ENCODE data around the gene BAD. TPM values are rescaled to one million over a fixed set of nuclear protein-coding genes. Genes with fewer than 3 reads are reported as not detected.
A peak's percentile ranks its signal among the peaks of the same experiment; 100 is the strongest.

Gene BAD
- polyA plus RNA-seq, 1 experiment: 36.1 TPM

GRCh38 chr11:64252003-64252872, 32.2 kb downstream of the BAD start:
- peak overlapping the region; percentile 11 for H3K27ac ChIP-seq (ENCODE audit: low read depth, low read length)
- no peaks in the 10 kb centered on the region for H3K27me3 ChIP-seq (ENCODE audit: control insufficient read depth, insufficient read depth, low read length)
- DNase-seq (ENCODE audit: low read depth, low spot score): no peak
- no peaks in the 10 kb centered on the region for H3K9me3 ChIP-seq (ENCODE audit: control insufficient read depth, insufficient read depth, low read length)
- CTCF ChIA-PET: interaction anchor here (0.6 to 3.9 kb wide), 12 partner anchors 9 to 397 kb away, joined by 3 to 50 read pairs (median 4); partner anchors contain the start of genes CATSPERZ and TRMT112
- POLR2A ChIA-PET: interaction anchor here (0.9 to 1.5 kb wide), 5 partner anchors 11 to 19 kb away, joined by 5 to 11 read pairs (median 8); partner anchors contain the start of gene FKBP2
- peak; percentile 56 for TF ChIP-seq CTCF (IDR thresholded peaks at IDR 0.05; ENCODE audit: low read depth, low read length)
- H3K4me3 ChIP-seq (ENCODE audit: low read depth, low read length): peak overlapping the region; percentile 77

DNA sequence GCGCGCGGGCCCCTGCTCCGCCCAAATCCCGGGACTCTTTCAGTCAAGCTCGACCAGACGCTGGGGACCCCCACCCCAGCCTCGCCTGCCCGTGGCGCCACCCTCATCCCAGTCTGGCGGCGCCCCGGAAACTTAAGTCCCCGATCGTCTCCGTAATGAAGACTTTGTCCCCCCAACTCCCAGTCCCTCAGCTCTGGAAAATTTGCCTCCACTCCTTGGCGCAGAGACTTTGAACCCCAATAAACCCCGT, 32.8 kb downstream of the BAD start:
- TF ChIP-seq CTCF (IDR thresholded peaks at IDR 0.05; ENCODE audit: low read depth, low read length): no peak
- ChIA-PET POLR2A (interaction anchor here (0.5 to 1.5 kb wide), 7 partner anchors 11 to 1220 kb away, joined by 3 to 11 read pairs (median 8); partner anchors contain the start of gene FKBP2), CTCF (interaction anchor here (0.6 to 3.9 kb wide), 9 partner anchors 9 to 103 kb away, joined by 3 to 50 read pairs (median 3); partner anchors contain the start of gene CATSPERZ)
- no peak for DNase-seq (ENCODE audit: low read depth, low spot score)
- Histone ChIP-seq H3K9me3 (ENCODE audit: control insufficient read depth, insufficient read depth, low read length) (no peaks in the 10 kb centered on the region), H3K27ac (ENCODE audit: low read depth, low read length) (peak overlapping the region; percentile 11), H3K4me3 (ENCODE audit: low read depth, low read length) (peak overlapping the region; percentile 77), H3K27me3 (ENCODE audit: control insufficient read depth, insufficient read depth, low read length) (no peaks in the 10 kb centered on the region)

DNA sequence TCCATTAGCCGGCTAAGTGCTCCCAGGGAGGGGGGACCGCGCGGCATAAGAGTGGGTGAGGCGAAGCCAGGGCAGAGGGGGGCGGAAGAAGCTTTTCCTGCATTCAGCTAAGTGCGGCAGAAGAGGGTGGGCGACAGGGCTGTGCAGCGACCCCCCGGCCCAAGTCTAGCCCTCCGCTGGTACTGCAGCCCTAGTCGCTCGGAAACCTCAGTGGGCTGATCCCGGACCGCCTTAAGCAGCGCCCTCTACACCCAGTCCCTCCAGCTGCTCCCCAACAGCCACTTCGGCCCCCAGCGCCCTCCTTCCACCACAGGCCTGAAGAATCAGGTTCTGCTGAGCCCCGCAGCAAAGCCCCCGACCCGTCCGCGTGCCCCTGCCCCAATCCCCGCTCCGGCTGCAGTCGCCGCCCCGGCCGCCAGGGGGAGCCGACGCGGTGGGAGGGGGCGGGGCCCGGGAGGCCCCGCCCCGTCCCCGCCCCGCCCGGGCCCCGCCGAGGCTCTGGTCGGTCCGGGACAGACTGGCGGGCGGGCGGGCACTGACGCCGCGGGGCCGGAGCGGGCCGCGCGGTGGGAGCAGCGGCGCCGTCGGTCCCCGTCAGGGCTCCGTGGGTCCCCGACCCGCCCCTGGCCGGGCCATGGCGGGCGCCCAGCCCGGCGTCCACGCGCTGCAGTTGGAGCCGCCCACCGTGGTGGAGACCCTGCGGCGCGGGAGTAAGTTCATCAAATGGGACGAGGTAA, 33.3 kb downstream of the BAD start, which contains the start of gene PLCB3:
TSS of gene PLCB3 (plus strand) at position 515 of the 737 bp plus-strand sequence. CDS start at position 635, 120 bp downstream.
- CTCF ChIA-PET: interaction anchor here (0.6 to 3.9 kb wide), 15 partner anchors 8 to 104 kb away, joined by 3 to 50 read pairs (median 5); partner anchors contain the start of gene CATSPERZ
- POLR2A ChIA-PET: interaction anchor here (0.5 to 1.7 kb wide), 6 partner anchors 10 to 1221 kb away, joined by 3 to 8 read pairs (median 5); partner anchors contain the start of genes FKBP2, PRDX5 and TRMT112
- peak within 1 kb of the TSS; percentile 11 for H3K27ac ChIP-seq (ENCODE audit: low read depth, low read length)

DNA sequence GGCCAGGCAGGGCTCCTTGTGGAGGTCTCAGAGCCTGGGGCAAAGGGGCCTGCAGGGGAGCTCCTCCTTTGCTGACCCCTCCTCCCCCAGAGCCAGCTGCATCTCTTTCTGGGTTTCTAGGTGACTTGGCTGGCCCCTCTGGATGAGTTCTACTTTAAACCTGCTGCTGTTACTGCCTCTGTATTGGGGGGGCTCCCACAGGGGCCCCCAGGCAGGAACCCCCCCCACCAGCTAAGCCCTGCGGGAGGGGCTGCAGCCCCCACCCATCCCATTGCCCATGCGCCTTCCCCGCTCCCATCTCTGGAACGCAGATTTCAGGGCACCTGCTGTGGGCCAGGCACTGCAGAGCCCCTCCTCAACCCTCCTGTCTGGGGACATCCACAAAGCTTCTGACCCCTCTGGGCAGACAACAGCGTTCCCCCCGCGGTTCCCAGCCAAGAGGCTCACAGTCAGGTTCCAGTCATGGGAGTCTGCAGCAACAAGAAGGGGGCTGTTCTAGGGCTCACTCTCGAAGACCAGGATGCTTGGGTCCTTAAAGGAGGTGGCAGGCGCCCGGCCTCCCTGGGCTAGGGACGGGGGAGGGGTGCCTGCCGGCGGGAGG, 34.0 kb downstream of the BAD start:
- no peak for DNase-seq (ENCODE audit: low read depth, low spot score)
- POLR2A ChIA-PET: interaction anchor here (0.6 to 1.7 kb wide), 3 partner anchors 59 to 672 kb away, joined by 3 to 4 read pairs (median 4); partner anchors contain the start of genes PRDX5 and TRMT112
- Histone ChIP-seq H3K27me3 (ENCODE audit: control insufficient read depth, insufficient read depth, low read length) (no peaks in the 10 kb centered on the region), H3K27ac (ENCODE audit: low read depth, low read length) (no peak overlapping the region), H3K4me3 (ENCODE audit: low read depth, low read length) (peak overlapping the region; percentile 69), H3K9me3 (ENCODE audit: control insufficient read depth, insufficient read depth, low read length) (no peaks in the 10 kb centered on the region)
- CTCF ChIA-PET: interaction anchor here (0.9 to 3.9 kb wide), 11 partner anchors 10 to 105 kb away, joined by 3 to 50 read pairs (median 7); partner anchors contain the start of gene CATSPERZ
- no peak for TF ChIP-seq CTCF (IDR thresholded peaks at IDR 0.05; ENCODE audit: low read depth, low read length)

More for the DNA sequence above, 33.3 kb downstream of the BAD start, which contains the start of gene PLCB3:
- peak; percentile 53 for TF ChIP-seq CTCF (IDR thresholded peaks at IDR 0.05; ENCODE audit: low read depth, low read length)
- no peak for DNase-seq (ENCODE audit: low read depth, low spot score)
- no peaks in the 10 kb centered on the region for H3K9me3 ChIP-seq (ENCODE audit: control insufficient read depth, insufficient read depth, low read length)
- H3K27me3 ChIP-seq (ENCODE audit: control insufficient read depth, insufficient read depth, low read length): no peaks in the 10 kb centered on the region
- peak within 1 kb of the TSS; percentile 77 for H3K4me3 ChIP-seq (ENCODE audit: low read depth, low read length)

Measured in AG04450 (cell line).